ENCODE measurements around the gene CDIPT.

CDIPT gene

DNA sequence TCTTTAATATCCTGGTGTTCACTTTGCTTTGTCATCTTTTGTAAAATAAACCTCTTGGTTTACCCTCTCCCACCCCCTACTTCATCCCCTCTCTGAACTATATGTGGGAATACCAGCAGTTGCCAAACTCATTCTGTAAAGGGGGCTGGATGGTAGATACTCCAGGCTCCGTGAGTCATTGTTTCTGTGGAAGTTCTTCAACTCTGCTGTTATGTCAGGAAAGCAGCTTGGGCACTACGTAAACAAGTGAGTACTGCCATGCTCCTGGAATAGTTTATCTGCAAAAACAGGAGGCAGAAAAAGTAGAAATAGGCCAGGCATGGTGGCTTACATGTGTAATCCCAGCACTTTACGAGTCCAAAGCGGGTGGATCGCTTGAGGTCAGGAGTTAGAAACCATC, 25.2 kb downstream of the CDIPT start:
- no peak overlapping the region for H3K4me2 ChIP-seq (ENCODE audit: low read length, poor library complexity, severe bottlenecking)
- no peaks in the 10 kb centered on the region for H3K27me3 ChIP-seq (ENCODE audit: control insufficient read depth in 1 of 2, insufficient read depth in 1 of 2, low read length in 2 of 2)
- H3K4me1 ChIP-seq (ENCODE audit: control insufficient read depth, insufficient read depth, low read depth, low read length) = peaks cover 3% of the 10 kb centered on the region
- no peak overlapping the region for H2BK12ac ChIP-seq (ENCODE audit: low read length in 2 of 2)
- no peak overlapping the region for H3K23ac ChIP-seq (ENCODE audit: low read length in 2 of 2)
- whole genome bisulfite sequencing = 78% methylated on average over 5 of the region's 5 CpGs
- H2BK15ac ChIP-seq (ENCODE audit: low read depth, poor library complexity, severe bottlenecking) = no peak overlapping the region
- no peak overlapping the region for H2AK5ac ChIP-seq (ENCODE audit: low read length, severe bottlenecking)
- no peak overlapping the region for H3K9ac ChIP-seq (ENCODE audit: low read length)
- no peak overlapping the region for H3K27ac ChIP-seq (ENCODE audit: low read length, poor library complexity, severe bottlenecking)
- H3K9me3 ChIP-seq (ENCODE audit: control insufficient read depth, low read length) = no peaks in the 10 kb centered on the region
- no peak overlapping the region for H4K91ac ChIP-seq (ENCODE audit: low read length)
- H2BK120ac ChIP-seq (ENCODE audit: low read depth, low read length) = no peak overlapping the region
- H3K4ac ChIP-seq (ENCODE audit: low read depth in 1 of 2, low read length in 2 of 2) = no peak overlapping the region
- H3K14ac ChIP-seq (ENCODE audit: low read length in 2 of 2) = no peak overlapping the region
- no peak overlapping the region for H3K4me3 ChIP-seq (ENCODE audit: insufficient read depth in 1 of 2, low read depth in 1 of 2, low read length in 2 of 2)
- peak; percentile 54 for DNase-seq
- no peak overlapping the region for H4K8ac ChIP-seq (ENCODE audit: low read length)
- H3K79me1 ChIP-seq (replicated peaks; ENCODE audit: low read length, poor library complexity, severe bottlenecking) = peaks cover 44% of the 10 kb centered on the region
- peak overlapping the region; percentile 12 for H2BK5ac ChIP-seq (ENCODE audit: low read depth, low read length, poor library complexity, severe bottlenecking)
- H3K18ac ChIP-seq (ENCODE audit: low read depth in 1 of 2, low read length in 2 of 2) = no peak overlapping the region
- H3K36me3 ChIP-seq (ENCODE audit: control insufficient read depth in 1 of 2, insufficient read depth in 2 of 2, low read depth in 1 of 2, low read length in 2 of 2) = peaks cover 86 to 96% of the 10 kb centered on the region in 2 experiments
- H2AFZ ChIP-seq (ENCODE audit: low read depth, low read length) = no peak overlapping the region

DNA sequence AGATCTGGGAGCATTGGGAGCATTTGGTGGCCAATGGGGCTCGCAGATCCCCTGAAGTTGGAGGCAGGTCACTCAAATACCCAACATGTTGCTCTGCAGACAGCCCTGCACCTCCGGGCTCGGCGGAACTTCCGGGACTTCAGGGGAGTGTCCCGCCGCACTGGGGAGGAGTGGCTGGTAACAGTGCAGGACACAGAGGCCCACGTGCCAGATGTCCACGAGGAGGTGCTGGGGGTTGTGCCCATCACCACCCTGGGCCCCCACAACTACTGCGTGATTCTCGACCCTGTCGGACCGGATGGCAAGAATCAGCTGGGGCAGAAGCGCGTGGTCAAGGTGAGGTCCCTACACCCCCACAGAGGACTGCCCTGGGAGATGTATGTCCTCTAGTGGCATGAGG, 26.4 kb downstream of the CDIPT start:
- H4K8ac ChIP-seq (ENCODE audit: low read length) = peak overlapping the region; percentile 24
- no peak overlapping the region for H4K91ac ChIP-seq (ENCODE audit: low read length)
- H2BK12ac ChIP-seq (ENCODE audit: low read length in 2 of 2) = no peak overlapping the region
- no peaks in the 10 kb centered on the region for H3K27me3 ChIP-seq (ENCODE audit: control insufficient read depth in 1 of 2, insufficient read depth in 1 of 2, low read length in 2 of 2)
- no peak overlapping the region for H3K23ac ChIP-seq (ENCODE audit: low read length in 2 of 2)
- H3K36me3 ChIP-seq (ENCODE audit: control insufficient read depth in 1 of 2, insufficient read depth in 2 of 2, low read depth in 1 of 2, low read length in 2 of 2) = peaks cover 82 to 95% of the 10 kb centered on the region in 2 experiments
- H3K9me3 ChIP-seq (ENCODE audit: control insufficient read depth, low read length) = no peaks in the 10 kb centered on the region
- H2BK120ac ChIP-seq (ENCODE audit: low read depth, low read length) = no peak overlapping the region
- H3K79me1 ChIP-seq (replicated peaks; ENCODE audit: low read length, poor library complexity, severe bottlenecking) = peaks cover 39% of the 10 kb centered on the region
- no peak overlapping the region for H2BK15ac ChIP-seq (ENCODE audit: low read depth, poor library complexity, severe bottlenecking)
- peaks cover 2% of the 10 kb centered on the region for H3K4me1 ChIP-seq (ENCODE audit: control insufficient read depth, insufficient read depth, low read depth, low read length)
- H3K18ac ChIP-seq (ENCODE audit: low read depth in 1 of 2, low read length in 2 of 2) = no peak overlapping the region
- no peak overlapping the region for H2BK5ac ChIP-seq (ENCODE audit: low read depth, low read length, poor library complexity, severe bottlenecking)
- H3K14ac ChIP-seq (ENCODE audit: low read length in 2 of 2) = no peak overlapping the region
- H2AFZ ChIP-seq (ENCODE audit: low read depth, low read length) = no peak overlapping the region
- no peak overlapping the region for H3K4me2 ChIP-seq (ENCODE audit: low read length, poor library complexity, severe bottlenecking)
- 89% methylated on average over 15 of the region's 15 CpGs for WGBS
- no peak for DNase-seq
- H3K4ac ChIP-seq (ENCODE audit: low read depth in 1 of 2, low read length in 2 of 2) = peak overlapping the region in 1 of 2 experiments; percentile 10
- H3K9ac ChIP-seq (ENCODE audit: low read length) = no peak overlapping the region
- H2AK5ac ChIP-seq (ENCODE audit: low read length, severe bottlenecking) = no peak overlapping the region
- no peak overlapping the region for H3K27ac ChIP-seq (ENCODE audit: low read length, poor library complexity, severe bottlenecking)
- H3K4me3 ChIP-seq (ENCODE audit: insufficient read depth in 1 of 2, low read depth in 1 of 2, low read length in 2 of 2) = no peak overlapping the region

GRCh38 chr16:29835926-29836325, 27.1 kb downstream of the CDIPT start:
- Histone ChIP-seq H3K4me1 (ENCODE audit: control insufficient read depth, insufficient read depth, low read depth, low read length) (peaks cover 2% of the 10 kb centered on the region), H4K8ac (ENCODE audit: low read length) (no peak overlapping the region), H2BK15ac (ENCODE audit: low read depth, poor library complexity, severe bottlenecking) (no peak overlapping the region), H3K14ac (ENCODE audit: low read length in 2 of 2) (no peak overlapping the region), H3K79me1 (replicated peaks; ENCODE audit: low read length, poor library complexity, severe bottlenecking) (peaks cover 38% of the 10 kb centered on the region), H3K9ac (ENCODE audit: low read length) (no peak overlapping the region), H3K27me3 (ENCODE audit: control insufficient read depth in 1 of 2, insufficient read depth in 1 of 2, low read length in 2 of 2) (no peaks in the 10 kb centered on the region), H3K9me3 (ENCODE audit: control insufficient read depth, low read length) (no peaks in the 10 kb centered on the region), H2BK12ac (ENCODE audit: low read length in 2 of 2) (no peak overlapping the region), H3K27ac (ENCODE audit: low read length, poor library complexity, severe bottlenecking) (no peak overlapping the region), H3K4me2 (ENCODE audit: low read length, poor library complexity, severe bottlenecking) (no peak overlapping the region), H4K91ac (ENCODE audit: low read length) (no peak overlapping the region), H2AFZ (ENCODE audit: low read depth, low read length) (no peak overlapping the region), H3K18ac (ENCODE audit: low read depth in 1 of 2, low read length in 2 of 2) (no peak overlapping the region), H2BK5ac (ENCODE audit: low read depth, low read length, poor library complexity, severe bottlenecking) (no peak overlapping the region), H3K36me3 (ENCODE audit: control insufficient read depth in 1 of 2, insufficient read depth in 2 of 2, low read depth in 1 of 2, low read length in 2 of 2) (peaks cover 82 to 95% of the 10 kb centered on the region in 2 experiments), H2AK5ac (ENCODE audit: low read length, severe bottlenecking) (no peak overlapping the region), H3K23ac (ENCODE audit: low read length in 2 of 2) (no peak overlapping the region), H2BK120ac (ENCODE audit: low read depth, low read length) (no peak overlapping the region), H3K4me3 (ENCODE audit: insufficient read depth in 1 of 2, low read depth in 1 of 2, low read length in 2 of 2) (no peak overlapping the region), H3K4ac (ENCODE audit: low read depth in 1 of 2, low read length in 2 of 2) (no peak overlapping the region)
- WGBS = 91% methylated on average over 7 of the region's 7 CpGs
- DNase-seq = no peak

- no peak overlapping the region for H3K14ac ChIP-seq (ENCODE audit: low read length in 2 of 2)
- H2AFZ ChIP-seq (ENCODE audit: low read depth, low read length) = no peak overlapping the region
- no peaks in the 10 kb centered on the region for H3K27me3 ChIP-seq (ENCODE audit: control insufficient read depth in 1 of 2, insufficient read depth in 1 of 2, low read length in 2 of 2)
- peaks cover 4% of the 10 kb centered on the region for H3K4me1 ChIP-seq (ENCODE audit: control insufficient read depth, insufficient read depth, low read depth, low read length)
- H3K9me3 ChIP-seq (ENCODE audit: control insufficient read depth, low read length) = no peaks in the 10 kb centered on the region
- 98% methylated on average over 5 of the region's 5 CpGs for WGBS
- H3K36me3 ChIP-seq (ENCODE audit: control insufficient read depth in 1 of 2, insufficient read depth in 2 of 2, low read depth in 1 of 2, low read length in 2 of 2) = peaks cover 77 to 93% of the 10 kb centered on the region in 2 experiments
- no peak overlapping the region for H3K4ac ChIP-seq (ENCODE audit: low read depth in 1 of 2, low read length in 2 of 2)
- H3K9ac ChIP-seq (ENCODE audit: low read length) = no peak overlapping the region
- H3K4me3 ChIP-seq (ENCODE audit: insufficient read depth in 1 of 2, low read depth in 1 of 2, low read length in 2 of 2) = no peak overlapping the region
- H2BK5ac ChIP-seq (ENCODE audit: low read depth, low read length, poor library complexity, severe bottlenecking) = no peak overlapping the region
- no peak overlapping the region for H3K23ac ChIP-seq (ENCODE audit: low read length in 2 of 2)
- no peak for DNase-seq
- no peak overlapping the region for H2BK15ac ChIP-seq (ENCODE audit: low read depth, poor library complexity, severe bottlenecking)
- no peak overlapping the region for H2AK5ac ChIP-seq (ENCODE audit: low read length, severe bottlenecking)
- H3K27ac ChIP-seq (ENCODE audit: low read length, poor library complexity, severe bottlenecking) = no peak overlapping the region
- H2BK120ac ChIP-seq (ENCODE audit: low read depth, low read length) = no peak overlapping the region
- H4K8ac ChIP-seq (ENCODE audit: low read length) = no peak overlapping the region
- H3K79me1 ChIP-seq (replicated peaks; ENCODE audit: low read length, poor library complexity, severe bottlenecking) = peaks cover 31% of the 10 kb centered on the region
- no peak overlapping the region for H2BK12ac ChIP-seq (ENCODE audit: low read length in 2 of 2)
- no peak overlapping the region for H3K4me2 ChIP-seq (ENCODE audit: low read length, poor library complexity, severe bottlenecking)
- no peak overlapping the region for H4K91ac ChIP-seq (ENCODE audit: low read length)
- no peak overlapping the region for H3K18ac ChIP-seq (ENCODE audit: low read depth in 1 of 2, low read length in 2 of 2)
Observed at GRCh38 chr16:29834079-29834478, 28.9 kb downstream of the CDIPT start.

All from mesenchymal stem cell (in vitro differentiated cells and primary cell).